Nephron progenitor cell (in vitro differentiated cells): Measurements from ENCODE around the gene TMEM208.

Source experiments
- DNase-seq: peaks from one replicate; pipeline ENCODE4 v3.0.0; 2021
- H3K27ac Mint-ChIP-seq: 2 replicates; pipeline ENCODE4 v1.8.0; 2021; ENCODE audit warnings: mild to moderate bottlenecking, moderate library complexity, mixed read lengths
- H3K27me3 Mint-ChIP-seq: 2 replicates; pipeline ENCODE4 v1.8.0; 2021; ENCODE audit warnings: mild to moderate bottlenecking, low read depth, mixed read lengths; ENCODE audit not compliant: poor library complexity
- H3K36me3 Mint-ChIP-seq: 2 replicates; pipeline ENCODE4 v1.8.0; 2021; ENCODE audit warnings: low read depth, mixed read lengths
- H3K4me1 Mint-ChIP-seq: 2 replicates; pipeline ENCODE4 v1.8.0; 2021; ENCODE audit warnings: mixed read lengths
- H3K4me3 Mint-ChIP-seq: 2 replicates; pipeline ENCODE4 v1.8.0; 2021; ENCODE audit warnings: mild to moderate bottlenecking, moderate library complexity, mixed read lengths
- H3K9me3 Mint-ChIP-seq: 2 replicates; pipeline ENCODE4 v1.8.0; 2021; ENCODE audit warnings: mild to moderate bottlenecking, moderate library complexity, mixed read lengths
- TF ChIP-seq, protein P1 (sequence below): fragments of 200-600 bp; sonication (generic); IDR thresholded peaks from 2 replicates; pipeline ENCODE4 v1.5.0; 2021; ENCODE audit warnings: antibody characterized with exemption

TMEM208 gene

DNA sequence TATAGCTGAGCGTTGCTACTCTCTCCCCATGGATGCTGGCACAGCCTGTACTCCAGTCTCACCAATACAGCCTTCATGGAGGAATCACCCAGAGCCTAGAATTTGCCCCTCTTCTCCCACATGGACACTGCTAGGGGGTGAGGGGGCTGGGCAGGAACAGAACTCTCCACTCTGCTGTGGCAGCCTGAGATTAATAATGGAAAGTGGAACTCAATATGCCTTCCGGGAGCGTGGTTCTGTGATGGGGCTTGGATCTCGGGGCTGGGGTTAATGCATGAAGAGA, 23.1 kb downstream of the TMEM208 start:
- Mint-ChIP-seq H3K36me3 (no peaks in the 10 kb centered on the region), H3K9me3 (no peaks in the 10 kb centered on the region), H3K27ac (no peak overlapping the region), H3K4me1 (peaks cover 34% of the 10 kb centered on the region), H3K4me3 (peak overlapping the region; percentile 83), H3K27me3 (peaks cover 53% of the 10 kb centered on the region)
- DNase-seq, result no peak
- TF ChIP-seq, protein P1, sequence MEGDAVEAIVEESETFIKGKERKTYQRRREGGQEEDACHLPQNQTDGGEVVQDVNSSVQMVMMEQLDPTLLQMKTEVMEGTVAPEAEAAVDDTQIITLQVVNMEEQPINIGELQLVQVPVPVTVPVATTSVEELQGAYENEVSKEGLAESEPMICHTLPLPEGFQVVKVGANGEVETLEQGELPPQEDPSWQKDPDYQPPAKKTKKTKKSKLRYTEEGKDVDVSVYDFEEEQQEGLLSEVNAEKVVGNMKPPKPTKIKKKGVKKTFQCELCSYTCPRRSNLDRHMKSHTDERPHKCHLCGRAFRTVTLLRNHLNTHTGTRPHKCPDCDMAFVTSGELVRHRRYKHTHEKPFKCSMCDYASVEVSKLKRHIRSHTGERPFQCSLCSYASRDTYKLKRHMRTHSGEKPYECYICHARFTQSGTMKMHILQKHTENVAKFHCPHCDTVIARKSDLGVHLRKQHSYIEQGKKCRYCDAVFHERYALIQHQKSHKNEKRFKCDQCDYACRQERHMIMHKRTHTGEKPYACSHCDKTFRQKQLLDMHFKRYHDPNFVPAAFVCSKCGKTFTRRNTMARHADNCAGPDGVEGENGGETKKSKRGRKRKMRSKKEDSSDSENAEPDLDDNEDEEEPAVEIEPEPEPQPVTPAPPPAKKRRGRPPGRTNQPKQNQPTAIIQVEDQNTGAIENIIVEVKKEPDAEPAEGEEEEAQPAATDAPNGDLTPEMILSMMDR, result no peak

DNA sequence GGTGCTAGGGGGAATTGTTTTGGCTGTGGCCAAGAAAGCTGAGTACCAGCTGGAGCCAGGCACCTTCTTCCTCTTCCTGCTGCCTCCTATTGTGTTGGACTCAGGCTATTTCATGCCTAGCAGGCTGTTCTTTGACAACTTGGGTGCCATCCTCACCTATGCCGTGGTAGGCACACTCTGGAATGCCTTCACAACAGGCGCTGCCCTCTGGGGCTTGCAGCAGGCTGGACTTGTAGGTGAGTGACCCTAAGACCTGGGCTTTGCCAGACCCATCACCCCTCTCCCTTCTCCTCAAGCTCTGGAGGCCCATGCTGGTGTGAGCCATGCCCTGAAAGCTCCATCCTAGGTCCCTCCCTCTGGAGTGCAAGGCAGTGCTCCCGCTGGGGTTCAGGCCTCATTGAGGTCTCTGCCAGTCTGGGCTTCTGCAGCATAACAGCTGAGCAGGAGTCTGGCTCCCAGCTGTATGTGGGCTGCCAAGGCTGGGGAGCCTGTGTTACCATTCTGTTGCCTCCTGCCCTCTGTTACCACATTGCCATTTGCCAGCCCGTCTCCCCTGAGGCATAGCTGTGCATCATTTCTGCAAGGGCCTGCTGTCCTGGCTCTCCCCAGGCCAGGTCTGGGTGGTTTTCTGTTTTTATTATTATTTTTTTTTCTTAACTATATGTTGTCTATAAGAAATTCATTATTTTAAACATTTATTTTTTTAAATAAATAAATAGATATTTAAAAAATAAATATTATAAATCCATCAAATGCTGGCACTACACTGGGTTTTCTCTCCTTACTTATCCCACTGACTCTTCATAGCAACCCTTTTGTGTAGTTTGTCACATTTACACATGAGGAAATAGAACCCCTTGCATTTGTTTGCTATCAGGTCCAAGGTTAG, 25.9 kb downstream of the TMEM208 start:
- Mint-ChIP-seq H3K27ac (no peak overlapping the region), H3K36me3 (no peaks in the 10 kb centered on the region), H3K4me3 (no peak overlapping the region), H3K9me3 (no peaks in the 10 kb centered on the region), H3K27me3 (peaks cover 58% of the 10 kb centered on the region), H3K4me1 (peaks cover 23% of the 10 kb centered on the region)
- no peak for DNase-seq
- TF ChIP-seq, protein P1, result no peak

DNA sequence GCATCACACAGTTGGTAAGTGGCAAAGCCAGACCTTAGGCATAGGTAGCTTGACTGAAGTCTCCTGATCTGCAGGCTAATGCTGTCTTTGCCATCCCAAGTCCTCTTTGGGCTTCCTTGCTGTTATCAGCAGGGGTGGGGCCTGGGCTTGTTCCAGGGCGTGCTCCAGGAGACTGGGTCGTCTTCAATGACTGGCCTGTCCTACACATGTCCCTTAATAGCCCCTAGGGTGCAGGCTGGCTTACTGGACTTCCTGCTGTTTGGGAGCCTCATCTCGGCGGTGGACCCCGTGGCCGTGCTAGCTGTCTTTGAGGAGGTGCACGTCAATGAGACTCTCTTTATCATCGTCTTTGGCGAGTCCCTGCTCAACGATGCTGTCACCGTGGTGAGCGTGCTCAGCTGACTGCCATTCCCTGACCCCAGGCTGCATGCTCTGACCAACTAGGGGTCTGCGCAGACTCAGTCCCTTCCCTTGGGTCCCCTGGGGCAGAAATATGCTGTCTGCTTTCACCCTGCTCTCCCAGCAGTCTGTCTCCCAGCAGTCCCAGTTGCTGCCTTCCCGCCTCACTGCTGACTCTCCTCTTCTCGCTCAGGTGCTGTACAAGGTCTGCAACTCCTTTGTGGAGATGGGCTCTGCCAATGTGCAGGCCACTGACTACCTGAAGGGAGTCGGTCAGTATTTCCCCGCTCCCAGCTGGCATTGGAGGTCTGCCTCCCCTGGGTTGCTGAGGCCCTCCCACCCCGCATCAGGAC, 28.0 kb downstream of the TMEM208 start:
- H3K4me3 Mint-ChIP-seq, result peak overlapping the region; percentile 49
- H3K27ac Mint-ChIP-seq, result no peak overlapping the region
- H3K4me1 Mint-ChIP-seq, result peaks cover 14% of the 10 kb centered on the region
- TF ChIP-seq, protein P1, result no peak
- no peak for DNase-seq
- H3K27me3 Mint-ChIP-seq, result peaks cover 39% of the 10 kb centered on the region
- H3K9me3 Mint-ChIP-seq, result no peaks in the 10 kb centered on the region
- H3K36me3 Mint-ChIP-seq, result no peaks in the 10 kb centered on the region

DNA sequence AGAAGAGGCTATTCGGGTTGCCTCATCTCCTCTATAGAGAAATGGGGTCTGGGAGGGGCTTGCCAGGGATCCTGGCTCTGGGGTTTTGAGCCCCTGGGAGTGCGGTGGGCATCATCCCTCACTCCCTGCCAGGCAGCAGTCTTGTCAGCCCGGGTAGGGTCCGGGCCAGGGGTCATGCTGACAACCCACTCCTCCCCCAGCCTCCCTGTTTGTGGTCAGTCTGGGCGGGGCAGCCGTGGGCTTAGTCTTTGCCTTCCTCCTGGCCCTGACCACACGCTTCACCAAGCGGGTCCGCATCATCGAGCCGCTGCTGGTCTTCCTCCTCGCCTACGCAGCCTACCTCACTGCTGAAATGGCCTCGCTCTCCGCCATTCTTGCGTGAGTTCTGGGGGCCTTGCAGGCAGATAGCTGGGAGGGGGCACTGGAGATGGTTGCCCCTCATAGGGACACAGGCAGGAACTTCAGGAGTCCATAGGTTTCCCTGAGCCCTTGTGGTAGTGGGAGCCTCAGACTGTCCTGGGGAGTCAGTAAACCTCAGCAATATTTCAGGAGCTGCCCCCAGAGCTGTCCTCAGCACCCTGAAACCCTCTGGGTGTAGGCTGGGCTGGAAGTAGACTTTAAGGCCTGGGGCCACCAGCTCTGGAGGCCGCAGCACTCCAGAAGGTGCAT, 28.8 kb downstream of the TMEM208 start:
- DNase-seq, result no peak
- Mint-ChIP-seq H3K36me3 (no peaks in the 10 kb centered on the region), H3K4me3 (no peak overlapping the region), H3K27ac (no peak overlapping the region), H3K27me3 (peaks cover 32% of the 10 kb centered on the region), H3K4me1 (peaks cover 15% of the 10 kb centered on the region), H3K9me3 (no peaks in the 10 kb centered on the region)
- TF ChIP-seq, protein P1, result no peak

GRCh38 chr16:67256701-67257230, 29.8 kb downstream of the TMEM208 start:
- Mint-ChIP-seq H3K27ac (no peak overlapping the region), H3K4me3 (no peak overlapping the region), H3K27me3 (peaks cover 30% of the 10 kb centered on the region), H3K9me3 (no peaks in the 10 kb centered on the region), H3K36me3 (no peaks in the 10 kb centered on the region), H3K4me1 (peaks cover 20% of the 10 kb centered on the region)
- no peak for DNase-seq
- TF ChIP-seq, protein P1, result no peak
